NCI-H2107 treated with DMSO at 0.1 percent for 48 hours (cell line): ENCODE data around the gene NDE1.
"Not testable (repeated sequence)": the region's sequence is repeated elsewhere in the genome, so short reads cannot be mapped to it uniquely, and the experiment has no call there.

Experiments used
- DNase-seq: peaks from one replicate; lab custom pipeline; 2025; ENCODE audit not compliant: unreplicated experiment; lab: John Stamatoyannopoulos, UW

NDE1 gene

DNA sequence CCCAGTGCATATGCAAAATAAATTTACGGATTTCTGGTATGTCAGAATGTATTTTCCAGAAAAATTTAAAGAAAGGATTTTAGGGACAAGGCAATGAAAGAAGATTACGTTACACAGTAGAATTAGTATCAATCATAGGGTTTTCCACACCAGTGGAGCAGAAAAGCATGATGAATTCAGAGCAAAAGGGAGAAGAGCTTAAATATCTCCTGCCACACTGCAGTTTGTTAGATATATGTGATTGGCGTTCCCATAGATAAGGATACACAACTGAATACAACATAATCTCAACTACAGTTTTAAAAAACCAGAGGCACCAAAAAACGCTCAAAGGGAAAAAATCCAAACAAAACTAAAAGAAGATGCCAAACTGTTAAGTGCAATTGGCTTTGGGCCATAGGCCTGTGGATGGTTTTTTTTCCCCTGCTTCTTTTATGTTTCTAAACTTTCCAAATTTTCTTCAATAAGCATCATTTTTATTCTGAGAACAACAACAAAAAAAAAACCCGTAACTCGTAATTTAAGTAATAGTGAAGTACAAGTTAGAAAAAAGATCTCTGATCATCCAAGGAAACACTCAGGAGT, 29.3 kb upstream of the NDE1 start:
- DNase-seq = no peak

GRCh38 chr16:15621456-15621855, 28.6 kb upstream of the NDE1 start:
- no peak for DNase-seq

DNA sequence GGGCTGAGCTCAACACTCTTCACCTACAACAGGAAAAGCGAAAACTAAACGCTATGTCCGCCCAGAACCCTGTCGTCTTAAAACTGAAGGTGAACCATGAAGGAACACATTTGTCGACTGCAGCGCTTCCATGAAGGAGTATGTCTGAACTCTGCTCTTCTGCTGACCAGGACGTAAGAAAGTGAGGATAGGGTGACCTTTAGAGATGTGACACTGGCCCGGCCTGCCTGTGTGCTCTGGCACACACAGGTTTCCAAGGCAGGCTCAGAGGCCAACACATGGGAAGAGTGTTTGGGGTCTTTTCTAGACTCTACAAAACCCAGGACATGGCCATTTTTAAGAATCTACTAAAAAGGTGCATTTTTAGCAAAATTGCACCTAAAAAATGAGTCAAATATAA, 28.2 kb upstream of the NDE1 start:
- DNase-seq = no peak

DNA sequence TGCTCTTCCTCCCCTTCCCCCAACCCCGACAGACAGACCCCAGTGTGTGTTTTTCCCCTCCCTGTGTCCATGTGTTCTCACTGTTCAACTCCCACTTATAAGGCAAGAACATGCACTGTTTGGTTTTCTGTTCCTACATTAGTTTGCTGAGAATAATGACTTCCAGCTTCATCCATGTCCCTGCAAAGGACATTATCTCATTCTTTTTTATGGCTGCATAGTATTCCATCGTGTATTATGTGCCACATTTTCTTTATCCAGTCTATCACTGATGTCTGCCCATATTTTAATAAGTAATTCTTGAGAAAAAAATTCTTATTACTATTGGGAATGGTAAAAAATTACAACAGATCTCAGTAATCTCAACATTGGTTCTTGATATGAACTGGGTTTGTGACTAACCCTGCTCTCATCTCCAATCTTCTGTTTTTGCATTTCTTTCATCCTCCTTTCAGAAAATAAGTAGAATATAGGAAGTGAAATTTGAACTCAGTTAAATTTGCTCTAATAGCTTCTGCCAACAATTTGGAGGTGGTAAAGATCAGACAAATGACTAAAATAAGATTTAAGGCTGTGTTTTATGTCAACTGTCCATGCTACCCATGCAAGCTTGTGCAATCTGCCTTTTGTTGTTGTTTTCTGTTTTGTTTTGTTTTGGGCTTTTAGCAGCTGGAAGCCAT, 18.2 kb upstream of the NDE1 start:
- no peak for DNase-seq

DNA sequence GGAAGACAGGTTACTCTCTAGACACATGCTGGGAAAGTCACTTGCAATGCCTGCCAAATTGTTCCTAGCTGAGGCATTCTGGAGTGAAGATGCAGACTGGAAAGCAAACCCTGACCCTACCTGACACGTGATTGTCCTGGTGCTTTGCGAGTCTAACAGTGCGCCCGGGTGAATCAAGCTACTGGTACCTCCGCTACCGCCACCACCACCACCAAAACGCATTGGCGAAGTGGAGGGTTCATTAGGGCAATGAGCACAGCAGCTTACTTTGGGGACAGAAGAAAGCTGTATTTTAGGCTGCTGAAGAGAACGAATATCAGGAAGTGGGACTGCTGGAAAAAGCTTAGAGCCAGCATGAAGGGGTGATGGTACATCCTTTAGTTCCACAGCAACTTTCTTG, 14.1 kb upstream of the NDE1 start:
- no peak for DNase-seq

DNA sequence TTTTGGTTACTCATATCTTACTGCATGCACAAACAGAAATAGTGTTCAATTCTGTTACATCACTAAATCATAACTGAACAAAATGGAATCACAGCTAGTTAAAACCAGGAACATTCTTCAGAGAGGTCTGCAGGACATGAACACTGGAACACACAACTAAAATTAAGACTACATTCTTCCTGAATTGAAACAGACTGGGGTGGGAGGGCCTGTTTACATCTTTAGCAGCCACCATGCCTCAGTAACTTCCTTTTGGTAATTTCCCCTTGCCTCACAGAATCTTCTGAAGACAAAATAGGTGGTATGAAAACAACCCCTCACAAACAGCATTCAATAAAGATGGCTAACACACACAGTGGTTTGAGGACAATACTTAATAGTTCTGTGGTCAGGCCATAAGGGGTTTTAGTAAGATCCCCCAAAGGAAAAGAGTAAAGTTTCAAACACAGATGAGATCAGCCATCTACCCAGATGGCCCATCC, 13.6 kb upstream of the NDE1 start:
- DNase-seq = no peak

DNA sequence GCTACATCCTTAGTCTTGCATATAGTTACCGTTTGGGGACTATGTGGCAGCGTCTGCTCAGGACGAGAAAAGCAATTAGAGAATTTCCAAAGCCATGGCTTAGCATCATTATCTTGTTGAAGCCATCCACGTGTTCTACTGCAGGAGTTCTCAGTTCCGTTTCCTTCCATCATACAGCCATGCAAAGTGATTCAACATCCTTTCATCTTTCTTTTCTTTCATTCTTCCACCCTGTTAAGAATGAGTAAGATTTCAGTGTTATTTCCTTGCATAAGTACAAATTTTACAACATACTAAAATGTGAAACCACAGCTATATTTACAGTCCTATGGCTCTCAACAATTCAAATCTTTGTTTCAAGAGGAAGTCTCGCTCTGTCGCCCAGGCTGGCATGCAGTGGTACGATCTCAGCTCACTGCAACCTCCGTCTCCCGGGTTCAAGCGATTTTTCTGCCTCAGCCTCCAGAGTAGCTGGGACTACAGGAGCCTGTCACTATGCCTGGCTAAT, 10.9 kb upstream of the NDE1 start:
- no peak for DNase-seq

DNA sequence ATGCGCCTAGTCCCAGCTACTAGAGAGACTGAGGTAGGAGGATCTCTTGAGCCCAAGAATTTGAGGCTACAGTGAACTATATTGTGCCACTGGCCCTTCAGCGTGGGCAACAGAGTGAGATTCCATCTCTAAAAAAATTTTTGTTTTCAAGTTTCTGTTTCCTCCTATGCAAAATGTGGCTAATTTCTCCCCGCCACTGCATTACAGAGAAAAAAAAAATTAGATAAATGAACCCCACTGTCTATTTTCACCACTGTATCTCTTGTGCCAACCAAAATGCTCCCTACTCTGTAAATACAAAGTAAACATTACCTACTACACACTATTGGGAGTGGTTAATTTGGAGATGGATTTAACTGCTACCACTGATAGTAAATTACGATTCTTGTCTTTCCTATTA, 9.1 kb upstream of the NDE1 start:
- no peak for DNase-seq

DNA sequence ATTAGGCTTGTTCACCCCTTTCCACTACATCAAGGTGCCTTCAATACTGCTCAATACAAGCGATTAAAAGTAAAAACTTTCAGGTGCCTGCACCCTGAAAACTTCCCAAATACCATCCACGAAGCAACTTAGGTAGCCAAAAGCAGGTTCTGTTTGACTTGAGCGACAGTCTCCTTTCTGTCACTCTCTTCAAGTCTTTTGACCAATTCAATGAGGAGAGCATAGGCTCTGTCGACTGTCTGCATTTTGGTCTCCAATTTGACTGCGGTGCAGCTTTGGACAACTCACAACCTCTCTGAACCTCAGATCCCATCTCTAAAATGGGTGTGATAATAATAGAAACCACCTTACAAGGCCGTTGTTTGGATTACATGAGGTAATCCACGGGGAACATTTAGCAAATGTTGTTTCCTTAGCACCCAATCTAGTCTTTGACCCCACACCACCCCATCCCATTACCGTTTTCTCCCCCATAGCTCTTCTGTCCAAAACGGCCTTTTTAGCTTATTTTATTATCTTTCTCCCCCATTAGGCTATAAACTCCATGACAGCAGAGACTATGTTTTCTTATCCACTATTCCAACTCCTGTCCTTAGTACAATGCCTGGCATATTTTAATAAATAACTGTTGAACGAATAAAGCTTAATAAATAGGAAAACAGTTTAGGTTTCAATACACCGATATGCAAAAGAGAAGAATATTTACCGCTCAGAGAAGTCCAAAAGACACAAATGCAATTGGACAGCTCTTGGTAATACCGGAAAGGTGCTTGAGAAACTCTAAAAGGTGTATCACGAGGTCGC, 8.1 kb upstream of the NDE1 start:
- DNase-seq = no peak

DNA sequence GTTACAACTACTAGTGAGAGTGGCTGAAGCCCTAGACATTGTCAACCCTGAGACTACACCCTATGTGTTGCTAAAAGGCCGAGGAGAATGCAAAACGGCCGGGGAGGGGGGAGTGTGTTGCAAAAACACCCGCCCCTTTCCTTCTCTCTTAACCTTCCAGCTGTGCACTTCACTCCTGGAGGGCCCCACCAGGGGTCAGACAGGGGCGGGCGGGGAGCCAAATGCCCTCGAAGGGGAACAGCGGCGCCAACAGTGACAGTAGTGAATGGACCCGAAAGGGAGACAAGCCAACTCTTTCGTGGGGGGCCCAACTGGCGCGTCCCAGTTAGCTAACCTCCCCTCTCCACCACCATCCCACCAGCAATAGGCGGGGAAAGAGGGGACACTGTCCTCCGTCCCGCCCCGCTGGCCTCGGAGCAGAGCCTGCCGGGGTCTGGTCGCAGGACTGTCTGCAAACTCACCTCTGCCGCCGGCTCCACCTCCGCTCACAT, 7.4 kb upstream of the NDE1 start:
- DNase-seq = peak; percentile 49

GRCh38 chr16:15643048-15643945, 6.7 kb upstream of the NDE1 start, which contains the start of gene MARF1:
Gene MARF1, minus strand, starts transcription at chr16:15643154. Its CDS starts 3,921 bp downstream, at chr16:15639233.
- DNase-seq = peak; percentile 77

DNA sequence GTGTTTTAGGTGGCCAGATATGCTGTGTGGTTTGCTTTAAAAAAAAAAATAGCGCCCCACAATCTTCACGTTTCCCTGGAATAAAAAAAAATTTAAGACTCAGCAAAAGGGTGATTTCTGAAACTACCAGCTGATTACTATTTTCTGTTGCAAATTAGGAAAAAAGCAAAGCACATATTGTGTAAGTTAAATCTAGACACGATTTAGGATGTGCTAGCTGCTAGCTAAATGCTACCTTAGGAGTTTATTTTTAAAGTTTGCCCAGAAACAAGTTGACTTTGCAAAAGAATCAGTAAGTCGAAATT, 6.1 kb upstream of the NDE1 start:
- DNase-seq = no peak

DNA sequence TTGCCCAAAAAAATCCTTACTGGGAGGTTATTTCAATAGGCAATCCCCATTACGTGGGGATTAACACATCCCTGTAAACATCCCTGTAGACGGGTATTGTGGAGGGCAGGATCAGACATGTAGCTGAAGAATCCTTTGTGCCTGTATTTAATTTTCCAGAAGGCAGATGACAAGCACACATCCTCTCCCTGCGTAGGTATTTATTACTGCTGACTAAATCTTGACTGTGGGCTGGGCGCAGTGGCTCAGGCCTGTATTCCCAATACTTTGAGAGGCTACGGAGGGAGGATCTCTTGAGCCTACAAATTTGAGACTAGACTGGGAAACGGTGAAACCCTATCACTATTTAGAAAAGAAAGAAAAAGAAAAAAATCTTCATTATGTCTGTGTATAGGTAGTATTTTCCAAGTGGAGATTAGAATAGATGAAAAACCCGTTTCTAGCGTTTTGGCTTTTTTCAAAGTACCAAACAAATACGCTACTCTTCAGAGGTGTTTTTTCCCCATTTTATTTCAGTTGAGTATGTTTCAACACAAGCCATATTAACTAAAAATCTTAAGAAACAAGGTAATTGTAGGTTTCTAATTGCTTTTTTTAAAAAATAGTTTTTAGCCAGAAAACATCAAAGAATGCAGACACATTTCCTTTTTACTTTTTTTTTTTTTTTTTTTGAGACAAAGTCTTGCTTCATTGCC, 5.6 kb upstream of the NDE1 start:
- peak; percentile 44 for DNase-seq

DNA sequence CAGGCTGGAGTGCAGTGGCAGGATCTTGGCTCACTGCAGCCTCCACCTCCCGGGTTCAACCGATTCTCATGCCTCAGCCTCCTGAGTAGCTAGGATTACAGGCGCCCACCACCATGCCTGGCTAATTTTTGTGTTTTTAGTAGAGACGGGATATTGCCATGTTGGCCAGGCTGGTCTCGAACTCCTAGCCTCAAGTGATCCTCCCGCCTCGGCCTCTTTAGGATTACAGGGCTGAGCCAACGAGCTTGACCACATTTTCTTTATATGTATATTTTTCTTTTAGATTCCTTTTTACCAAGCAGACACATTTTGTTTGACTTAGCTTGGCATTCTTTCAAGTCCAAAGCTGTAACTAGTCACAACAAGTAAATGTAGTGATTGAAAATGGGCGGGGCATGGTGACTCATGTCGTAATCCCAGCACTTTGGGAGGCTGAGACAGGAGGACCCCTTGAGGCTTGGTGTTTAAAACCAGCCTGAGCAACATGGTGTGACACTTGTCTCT, 5.0 kb upstream of the NDE1 start:
- DNase-seq = not testable (repeated sequence)

- not testable (repeated sequence) for DNase-seq
Observed at GRCh38 chr16:15646557-15647293, 3.3 kb upstream of the NDE1 start.

- DNase-seq = no peak
Observed at GRCh38 chr16:15647294-15648014, 2.6 kb upstream of the NDE1 start.

GRCh38 chr16:15648135-15648730, 1.8 kb upstream of the NDE1 start:
- DNase-seq = no peak

- DNase-seq = not testable (repeated sequence)
Observed at GRCh38 chr16:15649311-15649710, 734 bp upstream of the NDE1 start.
